T-helper 22 cell (primary cell): ENCODE measurements around the gene USP35.

Source experiments
- DNase-seq: peaks from one replicate; pipeline ENCODE4 v3.0.0-alpha.2; 2020; ENCODE audit warnings: low read depth

Gene USP35

GRCh38 chr11:78188286-78189173, at the start of gene USP35, which contains the start of gene KCTD21:
USP35 (plus strand) TSS chr11:78188919; CDS start chr11:78196246, 7,327 bp downstream.
KCTD21 (minus strand) TSS chr11:78188626; CDS start chr11:78174554, 14,072 bp downstream.
- DNase-seq, result peak; percentile 86

DNA sequence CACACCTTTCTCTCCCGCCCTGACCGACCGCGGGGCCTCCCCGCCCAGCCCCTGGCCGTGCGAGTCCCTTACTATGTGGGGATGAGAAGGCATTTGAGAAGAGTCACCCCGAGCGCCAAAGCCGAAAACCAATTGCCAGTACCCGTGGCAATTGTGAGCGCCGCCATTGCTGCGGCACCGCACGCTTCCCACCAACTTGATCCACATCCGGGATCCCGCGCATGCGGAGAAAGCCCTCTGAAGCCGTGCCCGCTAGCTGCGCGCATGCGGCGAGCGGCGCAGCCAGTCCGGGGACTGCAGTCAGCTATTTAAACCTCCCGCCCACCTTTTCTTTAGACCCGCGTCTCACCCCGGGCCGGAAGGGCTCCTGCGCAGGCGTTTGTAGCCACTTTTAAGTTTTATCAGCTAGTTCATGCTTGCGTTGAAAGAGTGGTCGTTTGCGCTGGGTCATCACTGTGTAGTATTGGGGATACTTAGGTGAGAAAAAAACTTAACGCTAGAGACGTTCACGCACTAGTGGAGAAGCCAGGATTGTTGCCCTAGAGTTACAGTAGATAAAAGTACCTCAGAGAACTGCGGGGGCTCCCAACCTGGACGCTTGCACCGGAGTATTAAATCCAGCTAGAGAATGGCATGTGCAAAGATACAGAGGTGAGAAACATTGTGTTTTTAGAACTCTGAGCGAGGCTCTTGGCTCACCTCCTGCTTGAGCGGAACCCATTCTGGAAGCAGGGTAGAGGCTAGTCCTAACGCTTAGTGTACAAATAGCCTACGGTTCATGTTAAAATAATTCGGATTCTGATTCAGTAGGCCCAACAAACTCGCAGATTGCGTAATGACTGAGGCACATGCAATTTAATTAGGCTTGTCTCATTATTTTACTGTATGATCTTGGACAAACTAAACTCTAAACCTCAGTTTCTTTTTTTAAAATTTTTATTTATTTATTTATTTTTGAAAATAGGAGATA, 49.0 kb upstream of the USP35 start, which contains the start of gene ALG8:
Gene ALG8, minus strand, starts transcription at position 205 of the 970 bp plus-strand sequence. Its CDS starts 38 bp downstream, at position 167.
- peak; percentile 90 for DNase-seq

- no peak for DNase-seq
Observed at GRCh38 chr11:78140392-78141077, 48.2 kb upstream of the USP35 start.

- no peak for DNase-seq
Observed at GRCh38 chr11:78145511-78146025, 43.2 kb upstream of the USP35 start.

GRCh38 chr11:78147807-78148206, 40.9 kb upstream of the USP35 start:
- no peak for DNase-seq

DNA sequence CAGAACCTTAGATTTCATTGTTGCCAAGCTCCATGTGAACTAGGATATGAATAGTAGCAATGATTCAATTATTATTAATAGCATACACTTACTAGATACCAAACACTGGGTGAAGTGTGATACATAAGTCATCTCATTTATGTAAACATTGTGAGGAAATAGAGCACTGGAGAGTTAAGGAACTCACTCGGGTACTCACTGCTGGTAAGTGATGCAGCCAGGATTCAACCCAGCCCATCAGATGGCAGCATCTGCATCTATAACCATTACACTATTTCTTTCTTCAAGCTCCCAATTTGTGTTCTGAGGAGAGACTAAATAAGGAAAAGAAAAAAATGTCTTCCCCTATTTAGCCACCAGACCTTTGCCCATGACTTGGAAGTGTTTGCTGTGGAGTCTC, 39.1 kb upstream of the USP35 start:
- no peak for DNase-seq

DNA sequence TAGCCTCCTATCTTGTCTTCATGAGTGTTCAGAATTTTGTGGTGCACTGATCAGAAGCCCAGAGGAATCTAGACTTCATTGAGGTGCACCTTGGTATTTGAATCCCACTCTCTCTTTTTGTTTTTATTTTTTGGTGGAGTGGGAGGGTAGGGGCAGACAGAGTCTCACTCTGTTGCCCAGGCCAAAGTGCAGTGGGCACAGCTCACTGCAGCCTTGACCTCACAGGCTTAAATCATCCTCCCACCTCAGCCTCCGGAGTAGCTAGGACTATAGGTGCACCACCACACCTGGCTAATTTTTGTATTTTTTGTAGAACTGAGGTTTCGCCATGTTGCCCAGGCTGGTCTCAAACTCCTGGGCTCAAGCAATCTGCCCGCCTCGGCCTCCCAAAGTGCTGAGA, 38.4 kb upstream of the USP35 start:
- no peak for DNase-seq

DNA sequence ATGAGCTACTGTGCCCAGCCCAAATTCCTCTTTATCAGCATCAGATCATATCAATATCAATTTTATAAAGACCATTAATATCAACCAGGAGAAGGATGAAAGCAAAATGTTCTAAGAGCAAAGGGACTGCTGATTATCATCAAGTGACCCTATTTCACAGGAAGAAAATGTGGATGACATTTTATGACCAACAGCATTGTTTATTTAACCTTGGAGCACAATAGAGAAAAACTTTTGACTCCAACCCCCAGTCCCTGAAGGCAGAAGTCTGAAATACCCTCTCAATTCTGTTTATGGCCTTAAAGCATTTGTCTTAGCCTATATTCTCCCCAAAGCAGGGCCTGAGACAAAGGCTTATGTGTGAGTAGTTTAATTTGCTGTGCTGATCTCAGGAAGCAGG, 38.0 kb upstream of the USP35 start:
- DNase-seq, result no peak

DNA sequence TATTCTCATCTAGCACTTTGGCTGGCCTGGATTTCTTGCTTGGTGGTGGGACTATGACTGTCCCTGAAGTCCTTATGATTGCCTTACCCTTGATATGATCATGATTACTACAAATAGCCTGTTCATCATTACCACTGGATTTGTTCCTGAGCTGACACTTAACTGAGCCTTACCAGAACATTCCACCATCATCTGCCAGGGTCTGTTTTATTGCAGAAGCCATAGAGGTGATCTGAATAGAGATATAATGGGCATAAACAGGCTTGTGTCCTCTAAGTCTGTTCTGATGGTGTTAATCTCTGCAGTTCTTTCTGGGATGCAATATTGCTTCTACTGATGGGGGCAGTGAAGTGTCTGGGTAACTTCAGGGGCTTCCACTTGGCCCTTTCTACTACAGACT, 36.9 kb upstream of the USP35 start:
- no peak for DNase-seq

GRCh38 chr11:78156127-78156844, 32.4 kb upstream of the USP35 start:
- no peak for DNase-seq

DNA sequence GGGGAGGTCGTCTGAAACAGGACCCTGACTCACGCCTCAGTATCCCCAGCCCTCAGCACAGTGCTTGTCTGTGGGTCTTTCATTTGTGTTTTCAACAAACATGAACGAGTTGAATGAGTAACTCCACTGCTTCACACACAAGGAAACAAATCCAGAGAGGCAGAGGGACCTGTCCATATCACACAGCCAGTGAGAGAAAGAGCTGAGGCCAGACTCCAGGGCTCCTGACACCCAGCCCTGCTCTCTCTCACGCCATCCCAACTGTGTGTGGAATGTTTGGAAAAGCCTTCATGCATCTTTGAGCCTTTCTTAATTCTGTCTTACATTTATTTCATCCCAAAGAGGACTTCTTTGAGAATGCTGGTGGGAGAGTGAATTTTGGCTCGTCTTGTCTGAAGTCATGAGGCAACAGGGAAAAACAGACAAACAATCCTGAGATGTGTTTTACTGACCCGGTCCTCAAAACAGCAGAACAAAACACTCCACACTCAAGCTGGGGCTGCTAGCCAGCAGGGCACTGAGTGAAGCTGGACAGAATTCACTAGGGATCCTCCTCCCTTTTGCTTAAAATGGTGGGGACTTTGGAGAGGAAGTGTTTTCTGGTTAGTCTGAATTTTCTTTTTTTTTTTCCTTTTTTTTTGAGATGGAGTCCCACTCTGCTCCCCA, 29.6 kb upstream of the USP35 start:
- no peak for DNase-seq

DNA sequence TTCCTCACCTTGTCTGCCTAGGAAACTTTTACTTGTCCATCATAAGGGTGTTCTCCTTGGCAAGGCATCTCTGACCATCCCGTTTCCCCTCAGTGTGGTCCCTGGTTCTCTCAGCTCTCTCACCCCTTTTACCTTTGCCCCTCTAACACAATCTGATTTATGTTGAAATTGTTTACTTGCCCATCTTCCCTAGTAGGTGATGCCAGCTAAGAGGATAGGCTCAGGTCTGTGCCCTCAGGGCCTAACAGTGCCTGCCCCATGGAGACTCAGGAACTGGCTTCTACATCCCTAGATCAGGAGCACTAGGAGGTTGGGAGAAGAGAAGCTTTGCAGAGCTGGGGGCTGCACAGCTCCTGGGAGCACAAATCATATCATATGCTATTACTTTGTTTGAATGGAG, 28.2 kb upstream of the USP35 start:
- DNase-seq, result no peak

GRCh38 chr11:78161346-78161745, 27.4 kb upstream of the USP35 start:
- DNase-seq, result no peak

DNA sequence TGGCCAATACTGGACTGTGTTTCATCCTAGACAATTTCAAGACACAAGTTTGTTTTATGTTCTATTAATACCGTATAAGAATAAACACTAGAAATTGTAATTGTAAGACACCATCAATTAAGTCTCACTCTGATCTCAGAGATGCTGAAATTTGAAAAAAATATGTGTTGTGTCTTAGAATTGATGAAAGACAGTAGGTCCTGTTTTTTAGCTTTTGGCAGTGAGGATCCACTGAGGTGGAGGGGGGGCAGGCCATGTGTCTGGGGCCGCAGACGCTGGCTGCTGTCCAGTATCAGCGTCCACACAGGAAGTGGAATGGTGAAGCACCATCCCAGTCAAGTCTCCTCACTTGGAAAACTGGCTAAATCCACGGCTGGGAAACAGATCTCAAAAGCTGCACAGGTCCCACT, 26.8 kb upstream of the USP35 start:
- DNase-seq, result no peak

DNA sequence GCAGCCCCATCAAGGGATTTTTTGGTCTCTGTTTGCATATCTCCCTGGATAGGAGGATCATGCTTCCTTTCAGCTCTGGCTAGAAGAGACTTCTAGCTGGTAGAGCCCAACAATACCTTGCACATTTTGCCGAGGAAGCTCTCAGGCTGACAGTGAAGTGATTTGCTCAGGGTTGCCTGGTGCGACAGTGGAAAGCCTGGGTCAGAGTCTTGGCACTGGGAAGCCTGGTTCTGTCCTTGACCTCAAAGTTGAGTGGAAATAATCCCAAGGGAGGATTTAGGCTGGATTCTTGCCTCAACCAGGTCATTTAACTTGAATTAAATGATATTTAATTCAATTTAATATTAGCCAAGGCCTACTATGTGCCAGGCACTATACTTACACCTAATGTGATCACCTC, 24.9 kb upstream of the USP35 start:
- DNase-seq, result no peak

DNA sequence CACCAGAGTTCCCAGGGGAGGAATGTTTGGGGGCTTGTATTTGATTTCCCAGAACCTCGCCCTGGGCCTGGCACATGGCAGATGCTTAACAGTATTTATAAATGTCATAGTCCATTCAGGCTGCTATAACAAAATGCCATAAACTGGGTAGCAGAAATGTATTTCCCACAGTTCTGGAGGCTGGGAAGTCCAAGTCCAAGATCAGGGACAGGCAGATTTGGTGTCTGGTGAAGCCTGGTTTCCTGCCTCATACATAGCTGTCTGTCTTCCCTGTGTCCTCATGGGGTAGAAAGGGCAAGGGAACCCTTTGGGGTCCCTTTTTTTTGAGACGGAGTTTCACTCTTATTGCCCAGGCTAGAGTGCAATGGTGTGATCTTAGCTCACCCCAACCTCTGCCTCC, 24.2 kb upstream of the USP35 start:
- DNase-seq, result no peak

DNA sequence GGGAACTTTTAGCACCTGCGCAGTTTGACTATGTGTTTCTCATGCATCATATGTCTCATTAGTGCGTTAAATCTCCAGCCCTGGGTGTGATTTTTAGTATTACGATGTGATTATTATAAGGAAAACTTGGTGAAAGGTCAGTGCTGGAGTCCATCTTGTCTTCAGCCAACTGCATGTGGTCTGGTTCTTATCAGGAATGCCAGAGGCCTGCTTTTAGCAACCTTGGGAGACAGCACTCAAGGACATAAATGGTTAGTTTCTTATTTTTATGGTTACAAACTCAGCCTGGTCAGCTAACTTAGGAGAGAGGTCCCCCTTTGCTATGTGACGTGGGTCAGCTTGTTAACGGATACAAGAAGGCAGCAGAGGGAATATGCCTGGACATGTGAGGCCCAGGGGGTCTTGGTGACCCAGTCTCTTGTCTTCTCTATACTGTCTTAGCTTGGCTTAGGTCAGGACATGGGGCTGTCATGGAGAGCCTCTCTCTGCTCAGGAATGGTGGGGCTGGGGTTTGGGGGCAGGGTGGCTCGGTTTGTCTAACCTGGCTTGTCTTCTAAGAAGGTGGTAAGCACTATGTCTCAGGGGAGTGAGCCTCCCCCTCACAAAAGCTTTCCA, 21.8 kb upstream of the USP35 start:
- DNase-seq, result no peak

GRCh38 chr11:78168539-78169477, 19.9 kb upstream of the USP35 start:
- DNase-seq, result no peak

- DNase-seq, result no peak
Observed at GRCh38 chr11:78170413-78170812, 18.3 kb upstream of the USP35 start.
